ENCODE data around the gene FCN3. TPM values are rescaled to one million over a fixed set of nuclear protein-coding genes. Genes with fewer than 3 reads are reported as not detected.

FCN3 gene
- total RNA-seq, 4 donors from 2014 or later = 13.2 to 35.7 (median 19.3) TPM

- TF ChIP-seq, protein P1, sequence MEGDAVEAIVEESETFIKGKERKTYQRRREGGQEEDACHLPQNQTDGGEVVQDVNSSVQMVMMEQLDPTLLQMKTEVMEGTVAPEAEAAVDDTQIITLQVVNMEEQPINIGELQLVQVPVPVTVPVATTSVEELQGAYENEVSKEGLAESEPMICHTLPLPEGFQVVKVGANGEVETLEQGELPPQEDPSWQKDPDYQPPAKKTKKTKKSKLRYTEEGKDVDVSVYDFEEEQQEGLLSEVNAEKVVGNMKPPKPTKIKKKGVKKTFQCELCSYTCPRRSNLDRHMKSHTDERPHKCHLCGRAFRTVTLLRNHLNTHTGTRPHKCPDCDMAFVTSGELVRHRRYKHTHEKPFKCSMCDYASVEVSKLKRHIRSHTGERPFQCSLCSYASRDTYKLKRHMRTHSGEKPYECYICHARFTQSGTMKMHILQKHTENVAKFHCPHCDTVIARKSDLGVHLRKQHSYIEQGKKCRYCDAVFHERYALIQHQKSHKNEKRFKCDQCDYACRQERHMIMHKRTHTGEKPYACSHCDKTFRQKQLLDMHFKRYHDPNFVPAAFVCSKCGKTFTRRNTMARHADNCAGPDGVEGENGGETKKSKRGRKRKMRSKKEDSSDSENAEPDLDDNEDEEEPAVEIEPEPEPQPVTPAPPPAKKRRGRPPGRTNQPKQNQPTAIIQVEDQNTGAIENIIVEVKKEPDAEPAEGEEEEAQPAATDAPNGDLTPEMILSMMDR (IDR thresholded peaks at IDR 0.05 in 4 of 5, conservative IDR thresholded peaks at IDR 0.05 in 1 of 5) = no peak
- TF ChIP-seq POLR2A (IDR thresholded peaks at IDR 0.05) = no peak
- no peak overlapping the region for H3K27ac ChIP-seq
- ATAC-seq (no peak), DNase-seq (no peak)
- no peaks in the 10 kb centered on the region for H3K9me3 ChIP-seq
- intact Hi-C loops (cut with DNase I; ENCODE audit: low total_unique reads) = no loop called here
- H3K4me1 ChIP-seq = peaks cover 22 to 28% of the 10 kb centered on the region in 2 donors
- H3K27me3 ChIP-seq = no peaks in the 10 kb centered on the region
- in situ Hi-C loops (cut with MboI; ENCODE audit: low sequenced_read_pairs in 4 of 4) = loop anchor here (5.0 to 10.0 kb wide), 4 partner anchors 84 to 266 kb away; partner anchors contain the start of gene AHDC1 (in 2 of the 4)
- H3K36me3 ChIP-seq = no peaks in the 10 kb centered on the region
- H3K4me3 ChIP-seq = no peak overlapping the region
Observed at GRCh38 chr1:27398405-27399149, 24.0 kb upstream of the FCN3 start.

GRCh38 chr1:27397749-27398148 is 23.1 kb upstream of the FCN3 start:
- intact Hi-C loops (cut with DNase I; ENCODE audit: low total_unique reads) (no loop called here), in situ Hi-C loops (cut with MboI; ENCODE audit: low sequenced_read_pairs in 4 of 4) (loop anchor here (5.0 to 10.0 kb wide), 4 partner anchors 83 to 267 kb away; partner anchors contain the start of gene AHDC1 (in 2 of the 4))
- TF ChIP-seq, protein P1 (IDR thresholded peaks at IDR 0.05 in 4 of 5, conservative IDR thresholded peaks at IDR 0.05 in 1 of 5) = no peak
- TF ChIP-seq POLR2A (IDR thresholded peaks at IDR 0.05) = no peak
- Histone ChIP-seq H3K27me3 (no peaks in the 10 kb centered on the region), H3K4me3 (no peak overlapping the region), H3K4me1 (peaks cover 14 to 20% of the 10 kb centered on the region in 2 donors), H3K36me3 (no peaks in the 10 kb centered on the region), H3K27ac (no peak overlapping the region), H3K9me3 (no peaks in the 10 kb centered on the region)
- ATAC-seq (no peak), DNase-seq (no peak)

DNA sequence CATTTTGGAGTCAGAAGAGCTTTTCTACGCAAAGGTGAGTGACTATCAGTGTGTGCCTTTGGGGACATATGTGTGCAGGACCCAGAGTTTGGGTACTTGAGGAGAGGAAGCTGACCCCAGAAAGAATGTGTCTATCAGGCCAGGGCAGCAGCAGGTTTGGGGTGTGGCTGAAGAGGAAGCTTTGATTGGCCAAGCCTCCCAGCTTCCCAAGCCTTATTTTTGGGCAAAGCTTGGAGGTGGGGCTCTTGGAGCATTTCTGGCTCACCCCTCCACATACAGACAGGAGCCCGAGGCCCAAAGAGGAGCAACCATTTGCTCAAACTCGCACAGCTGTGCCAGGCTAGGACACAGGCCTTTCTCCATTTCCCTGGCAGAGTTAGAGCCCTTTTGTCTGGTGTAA is 22.5 kb upstream of the FCN3 start:
- no peak overlapping the region for H3K4me3 ChIP-seq
- intact Hi-C loops (cut with DNase I; ENCODE audit: low total_unique reads) = no loop called here
- H3K4me1 ChIP-seq = peaks cover 12 to 14% of the 10 kb centered on the region in 2 donors
- TF ChIP-seq, protein P1 (IDR thresholded peaks at IDR 0.05 in 4 of 5, conservative IDR thresholded peaks at IDR 0.05 in 1 of 5) = no peak
- DNase-seq = no peak
- no peaks in the 10 kb centered on the region for H3K36me3 ChIP-seq
- no peaks in the 10 kb centered on the region for H3K27me3 ChIP-seq
- no peaks in the 10 kb centered on the region for H3K9me3 ChIP-seq
- H3K27ac ChIP-seq = peak overlapping the region in 3 of 4 donors; percentile 12 to 42 (median 26)
- no peak for ATAC-seq
- in situ Hi-C loops (cut with MboI; ENCODE audit: low sequenced_read_pairs in 4 of 4) = loop anchor here (5.0 to 10.0 kb wide), 4 partner anchors 82 to 268 kb away; partner anchors contain the start of gene AHDC1 (in 2 of the 4)

GRCh38 chr1:27395441-27396195 is 21.0 kb upstream of the FCN3 start:
- H3K9me3 ChIP-seq = no peaks in the 10 kb centered on the region
- no peaks in the 10 kb centered on the region for H3K36me3 ChIP-seq
- peak overlapping the region in 2 of 4 donors; percentile 26 to 52 for H3K27ac ChIP-seq
- TF ChIP-seq, protein P1 (IDR thresholded peaks at IDR 0.05 in 4 of 5, conservative IDR thresholded peaks at IDR 0.05 in 1 of 5) = peak; percentile 91 to 96 (median 94)
- no peak for TF ChIP-seq POLR2A (IDR thresholded peaks at IDR 0.05)
- intact Hi-C loops (cut with DNase I; ENCODE audit: low total_unique reads) = loop anchor here (1.0 to 2.0 kb wide), 2 partner anchors 38 to 211 kb away; no protein-coding TSS in a partner anchor
- no peak overlapping the region for H3K4me3 ChIP-seq
- DNase-seq = peak in 1 of 2 donors; percentile 63
- no peaks in the 10 kb centered on the region for H3K27me3 ChIP-seq
- H3K4me1 ChIP-seq = peaks cover 17 to 19% of the 10 kb centered on the region in 2 donors
- in situ Hi-C loops (cut with MboI; ENCODE audit: low sequenced_read_pairs in 4 of 4) = loop anchor here (5.0 to 10.0 kb wide), 4 partner anchors 81 to 269 kb away; partner anchors contain the start of gene AHDC1 (in 2 of the 4)
- peak; percentile 29 to 47 for ATAC-seq

All from gastrocnemius medialis (tissue), 4 donors.